HEK293 (cell line): ENCODE results near the gene RSPH1.

ENCODE experiments used
- CTCF ChIA-PET: fragments of 350-600 bp; formaldehyde crosslinking; extraction: SDS; loops from one replicate; lab custom pipeline; 2021; ENCODE audit warnings: antibody characterized with exemption; lab: Yijun Ruan, JAX
- POLR2A ChIA-PET: fragments of 300-600 bp; formaldehyde crosslinking; extraction: SDS; loops from one replicate; lab custom pipeline; 2020; ENCODE audit warnings: antibody characterized with exemption, inconsistent platforms; lab: Yijun Ruan, JAX
- H3K27ac ChIP-seq: fragments of 200-500 bp; sonication (Bioruptor generic); 2 replicates; pipeline ENCODE4 v1.5.1; 2014; ENCODE audit warnings: low read depth, low read length, control low read depth, inconsistent platforms; ENCODE audit errors: extremely low read depth
- H3K36me3 ChIP-seq, 2 experiments: fragments of 200-500 bp in 1 of 2; sonication (Bioruptor generic) in 1 of 2; 1 replicate in 1 of 2; 2 replicates in 1 of 2; pipeline ENCODE4 v1.5.1; 2014 to 2017; ENCODE audit warnings: inconsistent platforms in 2 of 2, low read length in 2 of 2; ENCODE audit not compliant: control insufficient read depth in 2 of 2, insufficient read depth in 1 of 2
- H3K4me1 ChIP-seq: fragments of 200-500 bp; sonication (Bioruptor generic); 2 replicates; pipeline ENCODE4 v1.5.1; 2014; ENCODE audit warnings: mild to moderate bottlenecking, low read length, inconsistent platforms; ENCODE audit not compliant: control insufficient read depth, insufficient read depth
- H3K4me3 ChIP-seq: 2 replicates; pipeline ENCODE4 v1.5.1; 2011; ENCODE audit warnings: low read depth, mild to moderate bottlenecking, control low read depth, low read length, moderate library complexity
- H3K9me3 ChIP-seq: fragments of 200-500 bp; sonication (Bioruptor generic); 2 replicates; pipeline ENCODE4 v1.5.1; 2014; ENCODE audit warnings: low read depth, low read length, inconsistent platforms; ENCODE audit not compliant: control insufficient read depth, insufficient read depth
- BCL11A ChIP-seq: fragments of 450-650 bp; formaldehyde crosslinking; IDR thresholded peaks from 2 replicates; pipeline ENCODE4 v1.5.1; 2016; ENCODE audit warnings: low read depth, missing biosample characterization, missing genetic modification characterization
- KLF8 ChIP-seq: fragments of 450-650 bp; formaldehyde crosslinking; IDR thresholded peaks from 2 replicates; pipeline ENCODE4 v1.5.1; 2016; ENCODE audit warnings: missing biosample characterization, missing genetic modification characterization
- PRDM1 ChIP-seq: fragments of 450-650 bp; formaldehyde crosslinking; IDR thresholded peaks from 2 replicates; pipeline ENCODE4; 2016; ENCODE audit warnings: missing biosample characterization, missing genetic modification characterization
- SALL2 ChIP-seq: fragments of 450-650 bp; formaldehyde crosslinking; IDR thresholded peaks from 2 replicates; pipeline ENCODE4 v1.5.0; 2017; ENCODE audit warnings: missing biosample characterization, mild to moderate bottlenecking, missing genetic modification characterization, borderline replicate concordance
- ZBTB20 ChIP-seq: fragments of 450-650 bp; formaldehyde crosslinking; IDR thresholded peaks from 2 replicates; pipeline ENCODE4 v1.5.1; 2016; ENCODE audit warnings: missing biosample characterization, missing genetic modification characterization
- ZBTB49 ChIP-seq: fragments of 450-650 bp; formaldehyde crosslinking; IDR thresholded peaks from 2 replicates; pipeline ENCODE4 v1.5.1; 2016; ENCODE audit warnings: missing biosample characterization, missing genetic modification characterization, low read depth
- ZBTB6 ChIP-seq: fragments of 450-650 bp; formaldehyde crosslinking; IDR thresholded peaks from 2 replicates; pipeline ENCODE4 v1.5.1; 2017; ENCODE audit warnings: missing biosample characterization, missing genetic modification characterization
- ZIC2 ChIP-seq: fragments of 450-650 bp; formaldehyde crosslinking; IDR thresholded peaks from 2 replicates; pipeline ENCODE4 v1.5.1; 2016; ENCODE audit warnings: missing biosample characterization, missing genetic modification characterization
- ZNF112 ChIP-seq: fragments of 450-650 bp; formaldehyde crosslinking; IDR thresholded peaks from 2 replicates; pipeline ENCODE4 v1.5.0; 2017; ENCODE audit warnings: missing biosample characterization, missing genetic modification characterization
- ZNF121 ChIP-seq: fragments of 450-650 bp; formaldehyde crosslinking; IDR thresholded peaks from 2 replicates; pipeline ENCODE4 v1.5.1; 2016; ENCODE audit warnings: missing biosample characterization, missing genetic modification characterization
- ZNF16 ChIP-seq: fragments of 450-650 bp; formaldehyde crosslinking; IDR thresholded peaks from 2 replicates; pipeline ENCODE4 v1.5.1; 2016; ENCODE audit warnings: low read depth, missing biosample characterization, missing genetic modification characterization
- ZNF18 ChIP-seq: fragments of 450-650 bp; formaldehyde crosslinking; IDR thresholded peaks from 2 replicates; pipeline ENCODE4 v1.5.1; 2016; ENCODE audit warnings: missing biosample characterization, missing genetic modification characterization
- ZNF202 ChIP-seq: fragments of 450-650 bp; formaldehyde crosslinking; IDR thresholded peaks from 2 replicates; pipeline ENCODE4 v1.5.1; 2016; ENCODE audit warnings: missing biosample characterization, missing genetic modification characterization, borderline replicate concordance
- ZNF223 ChIP-seq: fragments of 450-650 bp; formaldehyde crosslinking; IDR thresholded peaks from 2 replicates; pipeline ENCODE4 v1.5.1; 2016; ENCODE audit warnings: missing biosample characterization, missing genetic modification characterization
- ZNF266 ChIP-seq: fragments of 450-650 bp; formaldehyde crosslinking; IDR thresholded peaks from 2 replicates; pipeline ENCODE4 v1.5.1; 2016; ENCODE audit warnings: missing biosample characterization, missing genetic modification characterization, low read depth
- ZNF311 ChIP-seq: fragments of 450-650 bp; formaldehyde crosslinking; IDR thresholded peaks from 2 replicates; pipeline ENCODE4 v1.5.1; 2017; ENCODE audit warnings: missing biosample characterization, missing genetic modification characterization, borderline replicate concordance
- ZNF362 ChIP-seq: fragments of 450-650 bp; formaldehyde crosslinking; IDR thresholded peaks from 2 replicates; pipeline ENCODE4 v1.5.1; 2016; ENCODE audit warnings: missing biosample characterization, missing genetic modification characterization
- ZNF544 ChIP-seq: fragments of 450-650 bp; formaldehyde crosslinking; IDR thresholded peaks from 2 replicates; pipeline ENCODE4 v1.5.0; 2017; ENCODE audit warnings: missing biosample characterization, missing genetic modification characterization
- ZNF571 ChIP-seq: fragments of 450-650 bp; formaldehyde crosslinking; IDR thresholded peaks from 2 replicates; pipeline ENCODE4 v1.5.0; 2017; ENCODE audit warnings: missing biosample characterization, missing genetic modification characterization
- ZNF76 ChIP-seq: fragments of 450-650 bp; formaldehyde crosslinking; IDR thresholded peaks from 2 replicates; pipeline ENCODE4; 2016; ENCODE audit warnings: low read depth, missing biosample characterization, missing genetic modification characterization, borderline replicate concordance
- ZSCAN5A ChIP-seq: fragments of 450-650 bp; formaldehyde crosslinking; IDR thresholded peaks from 2 replicates; pipeline ENCODE4 v1.5.1; 2016; ENCODE audit warnings: missing biosample characterization, missing genetic modification characterization
- TF ChIP-seq, protein P1 (sequence below): fragments of 450-650 bp; formaldehyde crosslinking; IDR thresholded peaks from 2 replicates; pipeline ENCODE4 v1.5.1; 2016; ENCODE audit warnings: missing biosample characterization, missing genetic modification characterization

Gene RSPH1

GRCh38 chr21:42541618-42542017 is 45.6 kb upstream of the RSPH1 start:
- Histone ChIP-seq H3K27ac (no peak overlapping the region), H3K36me3 (peaks cover 0 to 22% of the 10 kb centered on the region in 2 experiments; a peak in 1 of 3 replicates), H3K4me3 (no peak overlapping the region), H3K4me1 (peaks cover 10% of the 10 kb centered on the region; the same call in 1 of the 2 replicates), H3K9me3 (no peaks in the 10 kb centered on the region)
- ChIA-PET CTCF (interaction anchor here (1.0 kb wide), 1 partner anchor 11 kb away, joined by 3 read pairs; no protein-coding TSS in a partner anchor), POLR2A (no interaction called here)
- peak; percentile 98 for TF ChIP-seq ZNF121 (tag by site-specific recombination)
- no peak for TF ChIP-seq ZNF571 (tag by site-specific recombination)

GRCh38 chr21:42541174-42541573 is 45.1 kb upstream of the RSPH1 start:
- Histone ChIP-seq H3K4me1 (peaks cover 10% of the 10 kb centered on the region; the same call in 1 of the 2 replicates), H3K27ac (no peak overlapping the region), H3K4me3 (no peak overlapping the region), H3K9me3 (no peaks in the 10 kb centered on the region), H3K36me3 (peaks cover 0 to 22% of the 10 kb centered on the region in 2 experiments; a peak in 1 of 3 replicates)
- TF ChIP-seq SALL2, result no peak
- no peak for TF ChIP-seq ZNF112 (tag by site-specific recombination)
- TF ChIP-seq ZIC2, result peak; percentile 30; the same call in 1 of the 2 replicates
- no peak for TF ChIP-seq ZNF311 (tag by site-specific recombination)
- ChIA-PET CTCF (interaction anchor here (0.6 to 1.0 kb wide), 2 partner anchors 11 to 178 kb away, joined by 3 read pairs; no protein-coding TSS in a partner anchor), POLR2A (no interaction called here)

GRCh38 chr21:42540396-42540795 is 44.4 kb upstream of the RSPH1 start:
- H3K4me3 ChIP-seq, result no peak overlapping the region
- CTCF ChIA-PET, result interaction anchor here (0.6 kb wide), 2 partner anchors 177 to 1053 kb away, joined by 3 read pairs; no protein-coding TSS in a partner anchor
- POLR2A ChIA-PET, result no interaction called here
- H3K36me3 ChIP-seq, result peaks cover 0 to 24% of the 10 kb centered on the region in 2 experiments; a peak in 1 of 3 replicates
- H3K9me3 ChIP-seq, result no peaks in the 10 kb centered on the region
- H3K27ac ChIP-seq, result no peak overlapping the region
- peaks cover 10% of the 10 kb centered on the region; the same call in 1 of the 2 replicates for H3K4me1 ChIP-seq
- TF ChIP-seq ZBTB49 (tag by site-specific recombination) (no peak), ZNF76 (tag by site-specific recombination) (no peak), BCL11A (tag by site-specific recombination) (no peak), ZNF266 (tag by site-specific recombination) (no peak), ZNF202 (tag by site-specific recombination) (no peak), ZSCAN5A (tag by site-specific recombination) (no peak), ZNF544 (tag by site-specific recombination) (no peak), ZBTB6 (tag by site-specific recombination) (no peak), ZNF362 (tag by site-specific recombination) (no peak), ZNF16 (tag by site-specific recombination) (no peak), PRDM1 (tag by site-specific recombination) (no peak), ZNF18 (tag by site-specific recombination) (no peak), ZBTB20 (tag by site-specific recombination) (no peak), ZNF223 (tag by site-specific recombination) (no peak), KLF8 (no peak)
- TF ChIP-seq, protein P1, sequence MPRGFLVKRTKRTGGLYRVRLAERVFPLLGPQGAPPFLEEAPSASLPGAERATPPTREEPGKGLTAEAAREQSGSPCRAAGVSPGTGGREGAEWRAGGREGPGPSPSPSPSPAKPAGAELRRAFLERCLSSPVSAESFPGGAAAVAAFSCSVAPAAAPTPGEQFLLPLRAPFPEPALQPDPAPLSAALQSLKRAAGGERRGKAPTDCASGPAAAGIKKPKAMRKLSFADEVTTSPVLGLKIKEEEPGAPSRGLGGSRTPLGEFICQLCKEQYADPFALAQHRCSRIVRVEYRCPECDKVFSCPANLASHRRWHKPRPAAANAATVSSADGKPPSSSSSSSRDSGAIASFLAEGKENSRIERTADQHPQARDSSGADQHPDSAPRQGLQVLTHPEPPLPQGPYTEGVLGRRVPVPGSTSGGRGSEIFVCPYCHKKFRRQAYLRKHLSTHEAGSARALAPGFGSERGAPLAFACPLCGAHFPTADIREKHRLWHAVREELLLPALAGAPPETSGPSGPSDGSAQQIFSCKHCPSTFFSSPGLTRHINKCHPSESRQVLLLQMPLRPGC (tag by site-specific recombination), result no peak
